ENCODE data around the gene GPR132. TPM values are rescaled to one million over a fixed set of nuclear protein-coding genes. Genes with fewer than 3 reads are reported as not detected.

GPR132 gene
- total and polyA plus RNA-seq, 2 donors (not counting 3 experiments of a cell fraction or from before 2014, with no cell fraction given) = not detected

GRCh38 chr14:105099778-105100177 lies 34.5 kb upstream of the GPR132 start:
- dilution Hi-C loops (cut with MboI; ENCODE audit: extremely low pct_ligation_motif_present, low sequenced_read_pairs) = no loop called here
- TF ChIP-seq GATA2 (IDR thresholded peaks at IDR 0.05; ENCODE audit: insufficient read depth, insufficient read length, low read depth, low read length) (no peak), JUN (IDR thresholded peaks at IDR 0.05; ENCODE audit: borderline replicate concordance, insufficient read depth, insufficient read length, low read depth) (no peak), MAX (IDR thresholded peaks at IDR 0.05; ENCODE audit: insufficient read depth, insufficient read length) (no peak), EZH2 (IDR thresholded peaks at IDR 0.05; ENCODE audit: borderline replicate concordance, low read depth, low read length, severe bottlenecking) (no peak), POLR2AphosphoS5 (IDR thresholded peaks at IDR 0.05; ENCODE audit: insufficient read depth, low read depth, low read length) (no peak), FOS (IDR thresholded peaks at IDR 0.05; ENCODE audit: borderline replicate concordance, insufficient read depth, low read length) (no peak), CTCF (IDR thresholded peaks at IDR 0.05; ENCODE audit: extremely low read depth in 1 of 2, insufficient read depth in 1 of 2, low read depth in 1 of 2, low read length in 2 of 2) (no peak), POLR2A (IDR thresholded peaks at IDR 0.05; ENCODE audit: low read depth, low read length) (no peak), MYC (IDR thresholded peaks at IDR 0.05; ENCODE audit: low read depth, low read length) (no peak)
- Histone ChIP-seq H3K9me1 (replicated peaks; ENCODE audit: control insufficient read depth, extremely low read depth, insufficient read depth, low read length) (no peaks in the 10 kb centered on the region), H3K27ac (ENCODE audit: insufficient read depth, low read depth, low read length) (no peak overlapping the region), H3K27me3 (ENCODE audit: control insufficient read depth in 2 of 2, insufficient read depth in 2 of 2, low read length in 2 of 2) (peaks cover 9 to 26% of the 10 kb centered on the region in 2 experiments), H3K9ac (replicated peaks; ENCODE audit: extremely low read depth, insufficient read depth, low read length) (no peak overlapping the region), H2AFZ (ENCODE audit: low read depth, low read length) (no peak overlapping the region), H3K9me3 (replicated peaks; ENCODE audit: control insufficient read depth, insufficient read depth, low read length) (no peaks in the 10 kb centered on the region), H3K4me1 (ENCODE audit: control insufficient read depth, extremely low read depth, insufficient read depth, low read length) (no peaks in the 10 kb centered on the region), H3K4me3 (replicated peaks in 1 of 3; ENCODE audit: insufficient read depth in 1 of 3, low read depth in 1 of 3, low read length in 3 of 3) (no peak overlapping the region), H3K36me3 (ENCODE audit: control insufficient read depth in 2 of 2, extremely low read depth in 1 of 2, insufficient read depth in 2 of 2, low read length in 2 of 2) (no peaks in the 10 kb centered on the region), H3K79me2 (ENCODE audit: control insufficient read depth, insufficient read depth, low read length) (no peaks in the 10 kb centered on the region), H4K20me1 (replicated peaks; ENCODE audit: control insufficient read depth, extremely low read depth, insufficient read depth, low read length) (no peaks in the 10 kb centered on the region), H3K4me2 (ENCODE audit: insufficient read depth, low read length) (no peak overlapping the region)
- BruUV-seq (replicated peaks) = no TSS peak
- ChIA-PET POLR2A (no interaction called here), CTCF (no interaction called here)
- intact Hi-C loops (cut with micrococcal nuclease) = no loop called here
- DNase-seq (ENCODE audit: low read depth, low spot score) (no peak), FAIRE-seq (peak; percentile 31)
